Jurkat, Clone E6-1 (cell line): ENCODE data around the gene ADAMTSL3.

ENCODE experiments used
- DNase-seq: peaks from one replicate; pipeline ENCODE4 v3.0.0-alpha.2; 2011; ENCODE audit warnings: low read depth, low spot score
- H3K4me3 ChIP-seq: 2 replicates; pipeline ENCODE4 v1.5.1; 2011; ENCODE audit warnings: mild to moderate bottlenecking, low read length, control low read depth, moderate library complexity

The ADAMTSL3 gene

DNA sequence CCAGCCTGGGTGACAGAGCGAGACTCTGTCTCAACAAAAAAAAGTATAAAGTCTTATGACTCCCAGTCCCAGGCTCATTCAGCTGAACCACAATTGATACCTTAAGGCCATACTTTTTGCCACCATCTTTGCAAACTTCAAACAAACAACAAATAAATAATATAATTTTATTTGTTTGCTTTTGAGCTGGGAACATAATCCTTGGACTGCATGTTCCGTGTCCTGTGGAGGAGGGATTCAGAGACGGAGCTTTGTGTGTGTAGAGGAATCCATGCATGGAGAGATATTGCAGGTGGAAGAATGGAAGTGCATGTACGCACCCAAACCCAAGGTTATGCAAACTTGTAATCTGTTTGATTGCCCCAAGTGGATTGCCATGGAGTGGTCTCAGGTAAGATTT lies 238.6 kb downstream of the ADAMTSL3 start:
- no peak for DNase-seq

DNA sequence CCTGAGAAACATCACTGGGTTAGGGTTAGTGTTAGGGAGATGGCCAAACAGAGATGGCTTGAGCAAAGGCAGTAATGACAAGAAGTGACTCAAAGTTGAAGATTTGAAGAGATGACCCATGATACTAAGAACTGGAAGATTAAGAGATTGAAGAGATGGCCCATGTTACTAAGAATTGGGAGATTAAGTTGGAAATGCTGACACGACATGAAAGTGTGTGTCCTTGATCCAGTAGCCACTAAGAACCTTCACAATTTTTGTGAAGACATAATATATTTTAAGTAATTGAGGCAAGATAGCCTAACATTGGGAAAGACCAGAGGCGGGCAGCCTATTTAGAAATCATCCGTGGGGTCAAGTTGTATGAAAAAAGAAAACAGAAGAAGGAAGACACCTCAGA lies 239.4 kb downstream of the ADAMTSL3 start:
- DNase-seq: no peak
- no peak overlapping the region for H3K4me3 ChIP-seq

More for the DNA sequence above, 238.6 kb downstream of the ADAMTSL3 start:
- no peak overlapping the region for H3K4me3 ChIP-seq

DNA sequence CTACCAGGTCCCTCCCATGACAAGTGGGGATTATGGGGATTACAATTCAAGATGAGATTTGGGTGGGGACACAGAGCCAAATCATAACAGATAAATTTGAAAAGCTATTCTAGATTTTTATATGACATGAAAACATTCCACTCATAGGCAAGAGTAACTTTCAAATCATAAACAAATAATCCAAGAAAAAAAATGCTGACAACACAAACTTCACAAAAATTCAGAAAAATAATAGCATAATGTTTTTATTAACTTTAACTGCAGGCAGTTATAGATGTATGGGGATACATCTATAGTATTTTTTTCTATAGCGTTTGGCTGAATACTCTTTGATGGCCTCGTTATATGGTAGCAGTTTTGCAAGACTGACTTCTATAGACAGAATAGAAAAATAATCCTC lies 243.1 kb downstream of the ADAMTSL3 start:
- no peak overlapping the region for H3K4me3 ChIP-seq
- DNase-seq: no peak

DNA sequence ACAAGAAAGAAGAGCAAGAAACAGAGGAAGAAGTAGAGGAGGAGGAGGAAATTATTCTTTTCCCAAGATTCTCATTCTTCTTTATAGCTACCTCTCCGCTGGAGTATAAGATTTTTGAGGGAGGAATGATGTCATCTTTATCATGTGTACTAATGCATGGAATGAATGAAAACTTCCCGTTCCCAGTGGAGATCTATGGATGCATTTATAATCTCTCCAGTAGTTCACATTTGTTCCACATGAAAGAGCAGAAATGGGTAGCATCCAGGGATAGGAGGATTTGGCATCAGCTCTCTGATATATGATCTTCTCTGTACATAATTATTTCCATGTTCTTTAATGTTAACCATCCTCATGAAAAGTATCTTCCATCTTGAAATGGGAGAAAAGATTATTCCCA lies 244.4 kb downstream of the ADAMTSL3 start:
- H3K4me3 ChIP-seq: no peak overlapping the region
- no peak for DNase-seq

DNA sequence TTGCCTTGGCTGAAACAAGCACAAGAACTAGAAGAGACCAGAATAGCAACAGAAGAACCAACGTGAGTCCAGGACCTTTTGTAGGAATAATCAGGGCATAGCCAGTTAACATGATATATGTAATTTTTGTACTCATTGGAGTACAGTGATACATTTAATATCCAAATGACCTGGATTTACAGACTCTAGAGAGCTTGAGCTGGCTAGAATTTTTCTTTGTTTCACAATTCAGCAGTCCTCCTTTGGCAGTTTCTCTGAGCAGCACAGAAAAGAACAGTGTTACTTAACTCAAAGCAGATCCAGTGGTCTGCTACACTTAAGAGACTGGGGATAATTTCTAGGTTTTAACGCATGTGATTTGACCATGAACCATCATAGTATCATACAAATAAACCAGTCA lies 245.7 kb downstream of the ADAMTSL3 start:
- DNase-seq: no peak
- no peak overlapping the region for H3K4me3 ChIP-seq

DNA sequence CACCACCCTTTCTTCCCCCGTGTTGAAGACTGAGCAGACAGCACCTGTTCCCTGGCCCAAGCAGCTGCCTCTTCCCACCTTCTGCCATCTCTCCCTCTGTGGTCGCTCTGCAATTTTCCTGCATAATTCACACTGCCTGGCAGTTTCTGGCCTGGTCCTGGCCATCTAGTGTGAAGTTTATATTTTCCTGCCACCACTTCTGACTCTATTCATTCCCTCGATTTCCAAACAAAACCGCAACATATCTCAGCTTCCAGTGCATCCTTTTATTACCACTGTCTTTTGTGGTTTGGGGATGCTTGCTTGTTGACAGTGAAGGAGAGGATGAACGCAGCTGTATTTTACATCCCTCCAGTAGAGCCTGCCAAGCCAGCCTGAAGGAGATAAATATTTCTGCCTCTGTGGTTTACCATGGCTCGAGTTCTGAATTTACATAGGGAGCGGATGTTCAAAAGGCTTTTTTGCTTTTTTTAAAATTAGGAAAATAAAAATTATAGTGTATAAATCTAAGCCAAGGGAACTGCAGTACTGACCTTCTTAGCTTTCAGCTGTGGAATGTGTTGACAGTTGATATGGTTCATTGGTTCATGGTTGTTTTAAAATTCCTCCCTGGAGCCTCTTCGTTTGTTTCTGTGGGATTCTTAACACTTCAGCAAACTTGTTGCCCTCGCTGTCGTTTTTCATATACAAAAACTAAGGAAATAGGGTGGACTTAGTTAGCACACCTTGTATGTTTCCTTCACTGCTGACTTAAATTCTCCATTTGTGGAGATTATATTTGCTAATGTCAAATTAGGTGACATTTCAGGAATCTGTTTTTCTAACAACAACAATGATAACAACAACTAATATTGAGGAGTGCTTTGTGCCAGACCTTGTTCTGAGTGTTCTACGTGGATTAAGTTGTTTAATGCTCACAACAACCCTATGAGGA lies 250.5 kb downstream of the ADAMTSL3 start:
- H3K4me3 ChIP-seq: no peak overlapping the region
- peak; percentile 43 for DNase-seq

DNA sequence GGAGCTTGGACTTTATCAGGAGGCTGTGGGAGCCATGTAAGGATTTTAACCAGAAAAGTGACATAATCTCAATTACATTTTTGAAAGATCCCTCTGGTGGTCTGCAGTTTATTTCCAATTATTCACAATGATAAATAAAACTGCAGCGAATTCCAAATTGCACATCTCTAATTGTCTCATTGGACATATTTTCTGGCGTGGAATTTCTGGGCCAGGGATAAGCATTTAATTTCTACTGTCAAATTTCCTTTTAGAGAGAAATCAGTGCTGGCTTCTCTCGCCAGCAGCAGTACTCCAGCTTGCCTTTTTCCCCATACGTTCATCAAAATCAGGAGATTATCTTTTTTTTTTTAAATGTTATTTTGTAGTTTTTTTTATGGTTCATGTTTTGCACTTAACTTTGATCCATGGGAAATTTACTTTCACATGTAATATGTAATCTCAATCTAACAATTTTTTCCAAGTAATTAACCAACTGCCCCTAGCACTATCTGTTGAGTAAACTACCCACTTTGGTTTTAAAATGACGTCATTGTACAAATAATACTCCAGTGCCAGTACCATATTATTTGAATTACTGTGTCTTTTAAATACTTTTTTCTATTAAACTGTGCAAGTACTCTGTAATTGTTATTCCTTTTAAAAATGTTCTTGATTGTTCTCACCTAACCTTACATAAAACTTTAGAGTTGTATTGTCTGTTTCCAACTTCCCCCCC lies 251.8 kb downstream of the ADAMTSL3 start:
- H3K4me3 ChIP-seq: no peak overlapping the region
- DNase-seq: no peak

DNA sequence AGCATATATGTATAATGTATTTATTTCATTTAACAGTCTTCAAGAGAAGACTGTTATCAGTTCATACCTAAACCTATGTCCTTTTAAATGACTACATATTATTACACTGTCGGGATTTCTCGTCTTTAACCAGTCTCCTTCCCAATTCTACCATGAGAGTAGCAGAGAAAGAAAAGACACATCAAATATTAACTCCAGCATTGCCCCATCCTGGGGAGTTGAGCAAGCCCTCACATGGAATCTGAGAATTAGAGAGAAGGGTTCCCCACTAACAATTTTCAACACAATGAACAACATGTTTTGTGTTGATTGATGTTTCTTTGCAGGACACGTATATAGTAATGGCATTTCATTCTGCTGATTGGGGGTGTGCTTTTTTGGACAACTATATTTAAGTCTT lies 257.4 kb downstream of the ADAMTSL3 start:
- no peak overlapping the region for H3K4me3 ChIP-seq
- DNase-seq: no peak

DNA sequence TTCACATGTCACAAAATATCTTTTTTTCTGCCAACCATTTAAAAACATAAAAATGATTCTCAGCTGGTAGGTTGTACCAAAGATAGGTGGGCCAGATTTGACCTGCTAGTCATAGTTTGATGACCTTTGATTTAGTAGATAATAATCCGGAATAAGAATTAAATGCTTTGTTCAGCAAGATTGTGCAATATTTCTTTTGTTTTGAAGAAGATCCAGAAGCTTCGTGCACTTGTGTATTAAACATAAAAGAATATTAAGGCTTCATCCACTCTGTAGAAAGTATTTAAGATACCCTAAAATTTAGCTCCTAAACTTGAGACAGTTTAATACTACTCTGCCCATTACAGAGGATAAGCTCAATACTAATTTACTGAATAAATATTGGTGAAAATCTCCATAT lies 258.4 kb downstream of the ADAMTSL3 start:
- H3K4me3 ChIP-seq: no peak overlapping the region

DNA sequence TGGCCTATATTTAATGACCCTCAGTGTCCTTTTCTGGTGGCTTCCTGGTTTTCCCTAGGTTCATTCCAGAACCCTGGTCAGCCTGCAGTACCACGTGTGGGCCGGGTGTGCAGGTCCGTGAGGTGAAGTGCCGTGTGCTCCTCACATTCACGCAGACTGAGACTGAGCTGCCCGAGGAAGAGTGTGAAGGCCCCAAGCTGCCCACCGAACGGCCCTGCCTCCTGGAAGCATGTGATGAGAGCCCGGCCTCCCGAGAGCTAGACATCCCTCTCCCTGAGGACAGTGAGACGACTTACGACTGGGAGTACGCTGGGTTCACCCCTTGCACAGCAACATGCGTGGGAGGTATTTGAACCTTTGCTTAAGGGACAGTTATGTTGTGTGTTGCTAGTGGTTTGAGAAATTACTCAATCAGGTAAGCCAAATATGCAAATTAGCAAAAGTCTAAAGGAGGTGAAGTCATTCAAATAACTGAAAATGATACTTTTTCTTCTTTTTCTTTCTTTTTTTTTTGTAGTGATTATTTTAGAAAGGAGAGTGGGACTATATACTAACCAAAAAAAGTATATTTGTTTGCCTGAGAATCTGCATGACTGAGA lies 259.2 kb downstream of the ADAMTSL3 start:
- DNase-seq: no peak
- H3K4me3 ChIP-seq: no peak overlapping the region

More for the DNA sequence above, 258.4 kb downstream of the ADAMTSL3 start:
- no peak for DNase-seq

DNA sequence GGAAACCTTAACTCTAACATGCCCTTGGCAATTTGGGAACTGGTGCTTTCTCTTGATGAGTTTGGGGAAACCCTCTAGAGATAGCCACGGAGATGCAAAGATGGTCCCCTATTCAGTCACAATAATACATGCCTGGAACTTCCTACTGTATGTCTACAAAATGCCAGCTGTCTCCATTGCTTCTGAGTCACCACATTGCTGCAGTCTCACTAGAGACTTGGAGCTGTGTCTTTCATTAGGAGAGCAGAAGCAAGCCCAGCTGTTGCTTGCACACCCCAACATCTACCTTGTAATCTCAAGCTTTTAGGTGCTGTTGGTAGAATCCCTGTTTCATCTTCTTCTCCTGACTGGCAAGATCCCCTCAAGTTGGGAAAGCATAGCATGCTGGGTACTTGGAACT lies 261.0 kb downstream of the ADAMTSL3 start:
- DNase-seq: no peak

DNA sequence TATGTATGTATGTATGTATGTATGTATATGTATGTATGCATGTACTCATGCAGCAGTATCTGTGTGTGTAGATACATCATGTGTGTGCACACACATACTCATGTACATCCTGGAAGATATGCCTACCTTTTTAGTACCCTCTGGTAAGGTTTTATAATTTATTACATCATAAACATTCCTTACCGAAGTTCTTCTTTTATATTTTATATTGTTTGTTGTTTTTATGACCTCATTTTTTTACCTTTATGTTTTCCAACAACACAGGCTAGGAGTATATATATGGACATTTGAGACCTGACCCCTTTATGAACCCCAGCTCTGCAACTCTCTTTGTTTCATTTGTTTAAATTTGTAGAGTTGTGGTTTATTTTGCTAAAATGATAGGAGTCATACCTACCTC lies 263.5 kb downstream of the ADAMTSL3 start:
- H3K4me3 ChIP-seq: no peak overlapping the region

More for the DNA sequence above, 261.0 kb downstream of the ADAMTSL3 start:
- no peak overlapping the region for H3K4me3 ChIP-seq

DNA sequence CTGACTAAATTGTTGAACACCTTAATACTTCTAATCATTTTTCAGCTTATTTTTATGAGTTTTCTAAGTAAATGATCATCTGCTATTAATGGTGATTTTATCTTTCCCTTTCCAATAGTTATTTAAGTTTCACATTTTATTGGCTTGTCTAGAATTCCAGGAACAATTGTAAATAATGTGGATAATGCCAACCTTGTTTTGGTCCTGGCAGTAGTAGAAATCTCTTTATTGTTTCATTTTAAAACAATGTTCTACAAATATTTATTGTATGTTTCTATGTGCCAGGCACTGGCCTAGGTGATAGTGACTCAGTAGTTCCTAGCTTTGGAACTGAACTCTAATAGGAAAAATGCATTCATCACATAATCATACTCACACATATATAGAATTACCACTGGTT lies 264.1 kb downstream of the ADAMTSL3 start:
- no peak for DNase-seq
- H3K4me3 ChIP-seq: no peak overlapping the region

More for the DNA sequence above, 263.5 kb downstream of the ADAMTSL3 start:
- no peak for DNase-seq

DNA sequence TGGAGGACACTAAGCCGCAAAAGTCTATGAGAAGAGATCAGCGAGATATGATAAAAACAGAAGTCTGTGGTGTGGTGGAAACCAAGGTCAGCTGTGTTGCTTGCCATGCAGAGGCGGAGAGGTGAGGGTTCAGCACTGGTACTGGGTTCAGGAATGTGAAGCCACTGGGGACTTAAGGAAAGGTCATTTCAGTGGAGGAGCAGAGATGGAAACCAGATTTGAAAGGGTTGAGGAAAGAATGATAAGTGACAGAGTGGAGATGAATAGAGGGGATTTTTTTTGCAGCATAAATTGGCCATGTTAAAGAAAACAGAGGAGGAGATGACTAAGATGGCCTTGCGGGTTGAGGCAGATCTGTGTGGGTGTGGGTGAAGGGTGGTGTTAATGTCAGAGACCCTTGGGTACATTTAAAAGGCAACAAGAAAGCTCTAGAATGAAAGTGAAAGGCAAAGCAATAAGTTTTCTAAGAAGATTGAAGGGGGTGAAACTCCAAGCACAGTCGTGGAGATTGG lies 265.5 kb downstream of the ADAMTSL3 start:
- no peak for DNase-seq
- no peak overlapping the region for H3K4me3 ChIP-seq

DNA sequence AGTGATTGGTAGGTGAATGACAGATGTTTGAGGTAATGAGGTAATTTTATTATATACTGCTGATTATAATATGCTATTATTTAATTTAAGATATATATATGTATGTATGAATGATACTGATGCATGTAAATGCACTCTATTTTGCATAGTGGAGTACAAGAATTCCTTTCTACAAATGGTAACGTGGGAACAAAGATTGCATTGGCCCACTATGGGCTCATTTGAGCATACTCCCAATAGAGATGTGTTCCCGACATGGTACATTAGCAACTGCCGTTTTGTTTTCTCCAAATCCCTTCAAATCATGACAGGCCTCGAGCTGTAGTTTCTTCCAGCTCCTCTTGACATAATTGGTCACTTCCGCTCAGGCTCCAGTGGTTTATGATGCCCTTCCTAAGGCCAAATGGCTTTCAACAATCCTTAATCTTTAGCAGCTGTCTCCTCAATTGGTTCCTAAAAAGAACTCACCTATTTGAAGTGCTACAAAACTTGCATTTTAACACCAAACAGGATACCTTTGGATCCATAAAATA lies 266.1 kb downstream of the ADAMTSL3 start:
- DNase-seq: no peak
- no peak overlapping the region for H3K4me3 ChIP-seq

DNA sequence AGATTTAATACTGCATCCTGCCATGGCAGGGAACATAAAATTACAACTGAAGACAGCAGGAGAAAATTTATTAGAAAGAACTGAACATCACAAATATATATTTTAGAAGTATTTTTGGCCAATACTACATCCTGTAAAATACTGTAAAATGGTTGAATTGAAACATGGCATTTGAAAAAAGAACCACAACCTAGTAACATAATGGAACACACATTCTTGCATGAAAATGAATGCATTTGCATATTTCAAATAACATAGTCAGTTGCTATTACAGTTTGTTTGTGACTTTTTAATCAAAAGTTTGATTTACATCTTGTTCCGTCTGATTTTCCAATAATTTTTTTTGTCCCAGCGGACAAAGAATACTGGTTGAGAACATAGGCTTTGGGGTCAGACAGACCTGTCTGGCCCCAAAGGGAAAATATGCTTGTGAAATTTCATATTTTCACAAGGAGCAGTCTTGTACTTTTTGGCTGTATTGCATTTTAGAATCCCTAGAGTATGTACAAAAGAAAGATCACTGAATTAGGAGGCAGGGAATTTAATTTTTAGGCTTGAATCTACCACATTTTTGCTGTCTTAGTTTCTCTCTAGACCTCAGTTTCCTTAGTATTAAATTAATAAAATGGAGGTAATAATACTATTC lies 268.8 kb downstream of the ADAMTSL3 start:
- H3K4me3 ChIP-seq: no peak overlapping the region
- DNase-seq: no peak

DNA sequence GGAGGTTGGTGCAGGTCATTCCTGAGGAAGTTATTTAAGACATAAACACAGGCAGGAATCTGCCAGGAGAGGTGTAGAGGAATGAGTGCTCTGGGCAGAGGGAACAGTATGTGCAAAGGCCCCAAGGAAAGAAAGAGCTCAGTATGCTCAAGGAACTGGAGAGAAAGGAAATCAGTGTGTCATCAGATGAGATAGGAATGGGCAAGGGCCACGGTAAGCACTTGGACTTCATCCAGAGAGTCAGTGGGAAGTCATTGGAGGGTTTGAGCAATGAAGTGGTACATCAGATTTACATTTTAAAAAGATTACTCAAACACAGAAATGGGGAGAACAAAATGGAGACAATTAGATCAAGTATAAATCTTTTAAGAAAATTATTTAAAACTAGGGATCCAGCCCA lies 272.2 kb downstream of the ADAMTSL3 start:
- no peak overlapping the region for H3K4me3 ChIP-seq
- DNase-seq: no peak

DNA sequence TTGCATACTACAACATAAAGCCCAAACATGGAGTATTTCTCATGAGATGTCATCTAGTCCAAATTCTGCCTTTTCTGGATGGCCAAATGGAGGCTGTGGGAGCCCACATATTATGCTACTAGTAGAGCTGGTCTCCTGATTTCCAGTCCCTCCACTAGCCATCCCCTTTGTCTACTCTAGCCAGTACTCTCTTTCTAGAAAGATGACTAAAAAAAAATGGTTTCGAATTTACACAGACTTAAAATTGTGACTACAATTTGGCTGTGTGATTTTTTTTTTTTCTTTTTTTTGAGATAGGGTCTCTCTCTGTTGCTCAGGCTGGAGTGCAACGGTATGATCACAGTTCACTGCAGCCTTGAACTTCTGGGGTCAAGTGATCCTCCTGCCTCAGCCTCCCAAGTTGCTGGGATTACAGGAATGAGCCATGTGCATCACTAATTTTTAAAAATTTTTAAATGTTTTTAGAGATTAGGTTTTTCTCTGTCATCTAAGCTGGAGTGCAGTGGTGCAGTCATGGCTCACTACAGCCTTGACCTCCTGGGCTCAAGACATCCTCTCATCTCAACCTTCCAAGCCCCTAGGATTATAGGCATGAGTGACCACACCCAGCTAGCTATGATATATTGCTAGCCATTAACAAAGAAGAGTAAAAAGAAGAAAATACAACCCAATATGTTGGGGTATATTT lies 273.9 kb downstream of the ADAMTSL3 start:
- no peak overlapping the region for H3K4me3 ChIP-seq
- DNase-seq: no peak

DNA sequence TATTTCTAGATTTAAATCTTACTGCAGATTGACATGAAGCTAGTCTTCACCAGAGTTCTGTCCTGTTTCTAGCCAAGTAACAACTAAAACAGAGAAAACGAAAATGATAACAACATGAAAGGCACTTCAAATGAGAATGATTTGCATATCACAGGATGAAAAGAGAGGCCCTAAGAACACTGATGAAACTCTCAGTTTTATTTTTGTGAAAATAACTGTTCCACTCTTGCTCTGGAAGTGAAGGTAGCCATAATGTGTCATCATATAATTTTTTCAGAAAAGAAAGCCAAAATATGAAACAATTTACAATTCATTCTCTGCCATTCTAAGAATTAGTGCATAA lies 274.4 kb downstream of the ADAMTSL3 start:
- no peak for DNase-seq
- no peak overlapping the region for H3K4me3 ChIP-seq
